ENCODE measurements around the gene CEP70. TPM values are rescaled to one million over a fixed set of nuclear protein-coding genes. Genes with fewer than 3 reads are reported as not detected.

Gene CEP70
- total RNA-seq, 2 experiments from 2014 or later, result 15.9 to 19.5 TPM

DNA sequence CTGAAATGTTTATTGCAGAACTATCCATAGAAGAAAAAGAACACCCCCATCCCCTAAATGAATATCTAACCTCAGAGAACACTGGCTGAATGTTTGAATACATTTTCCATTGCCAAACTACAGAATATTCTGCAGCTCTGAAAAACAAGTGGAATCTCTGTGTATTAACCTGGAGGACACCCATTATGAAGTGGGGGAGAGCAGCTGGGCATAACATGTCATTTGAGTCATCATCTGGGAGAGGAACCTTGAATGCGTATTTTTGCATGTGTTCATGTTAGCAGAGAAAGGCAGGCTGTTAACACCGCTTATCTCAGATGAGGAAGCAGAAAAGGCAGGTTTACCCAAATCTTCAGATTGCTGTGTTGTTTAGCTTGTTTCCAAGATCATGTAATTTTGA, 128.1 kb downstream of the CEP70 start:
- ATAC-seq, result no peak
- DNase-seq, result no peak
- Mint-ChIP-seq H3K27ac (no peak overlapping the region), H3K4me3 (no peak overlapping the region), H3K36me3 (ENCODE audit: low read depth) (no peaks in the 10 kb centered on the region), H3K9me3 (ENCODE audit: insufficient read depth) (no peaks in the 10 kb centered on the region), H3K4me1 (ENCODE audit: low read depth) (no peaks in the 10 kb centered on the region), H3K27me3 (ENCODE audit: low read depth) (peaks cover 7% of the 10 kb centered on the region)
- POLR2A ChIA-PET, result no interaction called here
- CTCF ChIA-PET, result interaction anchor here (1.0 kb wide), 1 partner anchor 457 kb away, joined by 3 read pairs; no protein-coding TSS in a partner anchor

- Mint-ChIP-seq H3K27me3 (ENCODE audit: low read depth) (peaks cover 7% of the 10 kb centered on the region), H3K36me3 (ENCODE audit: low read depth) (no peaks in the 10 kb centered on the region), H3K4me3 (no peak overlapping the region), H3K4me1 (ENCODE audit: low read depth) (no peaks in the 10 kb centered on the region), H3K9me3 (ENCODE audit: insufficient read depth) (no peaks in the 10 kb centered on the region), H3K27ac (no peak overlapping the region)
- ChIA-PET POLR2A (no interaction called here), CTCF (no interaction called here)
- ATAC-seq (no peak), DNase-seq (no peak)
Measured at GRCh38 chr3:138465451-138465850, 128.6 kb downstream of the CEP70 start.

DNA sequence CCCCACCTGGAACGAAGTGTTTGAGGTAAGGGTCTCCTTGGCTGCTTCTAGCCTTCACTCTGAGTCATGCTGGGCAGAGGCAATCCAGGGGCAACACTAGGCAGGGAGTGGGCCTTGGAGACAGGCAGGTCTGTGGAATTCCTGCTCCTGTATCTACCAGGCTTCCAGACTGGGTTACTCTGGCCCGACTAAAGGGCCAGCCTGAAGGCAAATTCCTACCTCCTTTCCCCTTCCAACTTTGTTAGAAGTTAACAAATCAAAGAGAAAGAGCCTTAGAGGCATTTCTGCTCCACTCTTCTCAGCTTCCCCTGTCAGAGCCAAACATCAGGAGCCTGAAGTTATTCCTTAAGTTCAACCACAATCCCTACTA, 129.6 kb downstream of the CEP70 start:
- H3K36me3 Mint-ChIP-seq (ENCODE audit: low read depth), result no peaks in the 10 kb centered on the region
- ATAC-seq, result no peak
- no peak for DNase-seq
- peaks cover 7% of the 10 kb centered on the region for H3K27me3 Mint-ChIP-seq (ENCODE audit: low read depth)
- ChIA-PET CTCF (interaction anchor here (1.1 to 1.2 kb wide), 2 partner anchors 130 to 451 kb away, joined by 3 read pairs; partner anchors contain the start of gene CEP70), POLR2A (no interaction called here)
- H3K9me3 Mint-ChIP-seq (ENCODE audit: insufficient read depth), result no peaks in the 10 kb centered on the region
- H3K4me1 Mint-ChIP-seq (ENCODE audit: low read depth), result no peaks in the 10 kb centered on the region
- H3K4me3 Mint-ChIP-seq, result no peak overlapping the region
- H3K27ac Mint-ChIP-seq, result no peak overlapping the region

GRCh38 chr3:138463724-138464490, 130.2 kb downstream of the CEP70 start:
- no peak overlapping the region for H3K27ac Mint-ChIP-seq
- CTCF ChIA-PET, result interaction anchor here (1.1 to 1.2 kb wide), 2 partner anchors 130 to 452 kb away, joined by 3 read pairs; partner anchors contain the start of gene CEP70
- H3K36me3 Mint-ChIP-seq (ENCODE audit: low read depth), result no peaks in the 10 kb centered on the region
- POLR2A ChIA-PET, result no interaction called here
- no peaks in the 10 kb centered on the region for H3K9me3 Mint-ChIP-seq (ENCODE audit: insufficient read depth)
- ATAC-seq (no peak), DNase-seq (no peak)
- H3K4me3 Mint-ChIP-seq, result no peak overlapping the region
- H3K27me3 Mint-ChIP-seq (ENCODE audit: low read depth), result peaks cover 7% of the 10 kb centered on the region
- H3K4me1 Mint-ChIP-seq (ENCODE audit: low read depth), result no peaks in the 10 kb centered on the region

DNA sequence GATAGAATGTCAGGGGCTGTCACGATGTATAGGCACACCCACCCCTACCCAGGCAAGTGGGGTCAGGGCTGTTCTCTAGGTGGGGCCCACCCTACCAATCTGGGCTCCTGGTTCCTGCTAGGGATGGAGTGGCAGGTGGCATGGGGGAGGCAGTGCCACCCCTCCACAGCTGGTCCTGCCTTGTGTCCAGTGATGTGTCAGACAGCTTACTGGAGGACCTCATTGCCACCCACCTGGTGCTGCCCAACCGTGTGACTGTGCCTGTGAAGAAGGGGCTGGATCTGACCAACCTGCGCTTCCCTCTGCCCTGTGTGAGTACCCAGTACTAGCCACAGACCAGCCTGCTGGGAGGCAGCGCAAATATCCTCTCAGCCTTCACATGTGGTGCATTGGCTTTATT, 132.2 kb downstream of the CEP70 start:
- no peaks in the 10 kb centered on the region for H3K4me1 Mint-ChIP-seq (ENCODE audit: low read depth)
- H3K9me3 Mint-ChIP-seq (ENCODE audit: insufficient read depth), result no peaks in the 10 kb centered on the region
- CTCF ChIA-PET, result interaction anchor here (0.6 kb wide), 1 partner anchor 15 kb away, joined by 3 read pairs; no protein-coding TSS in a partner anchor
- POLR2A ChIA-PET, result no interaction called here
- no peaks in the 10 kb centered on the region for H3K36me3 Mint-ChIP-seq (ENCODE audit: low read depth)
- no peak overlapping the region for H3K4me3 Mint-ChIP-seq
- H3K27me3 Mint-ChIP-seq (ENCODE audit: low read depth), result peaks cover 2% of the 10 kb centered on the region
- H3K27ac Mint-ChIP-seq, result no peak overlapping the region
- ATAC-seq (no peak), DNase-seq (no peak)

GRCh38 chr3:138461246-138461645, 132.8 kb downstream of the CEP70 start:
- Mint-ChIP-seq H3K27me3 (ENCODE audit: low read depth) (no peaks in the 10 kb centered on the region), H3K9me3 (ENCODE audit: insufficient read depth) (no peaks in the 10 kb centered on the region), H3K4me3 (no peak overlapping the region), H3K4me1 (ENCODE audit: low read depth) (peaks cover 2% of the 10 kb centered on the region), H3K27ac (no peak overlapping the region), H3K36me3 (ENCODE audit: low read depth) (no peaks in the 10 kb centered on the region)
- CTCF ChIA-PET, result interaction anchor here (0.6 kb wide), 1 partner anchor 16 kb away, joined by 3 read pairs; no protein-coding TSS in a partner anchor
- no peak for DNase-seq
- ATAC-seq, result no peak
- POLR2A ChIA-PET, result no interaction called here

GRCh38 chr3:138460536-138461205, 133.4 kb downstream of the CEP70 start:
- Mint-ChIP-seq H3K27ac (no peak overlapping the region), H3K9me3 (ENCODE audit: insufficient read depth) (no peaks in the 10 kb centered on the region), H3K27me3 (ENCODE audit: low read depth) (no peaks in the 10 kb centered on the region), H3K4me1 (ENCODE audit: low read depth) (peaks cover 5% of the 10 kb centered on the region), H3K4me3 (no peak overlapping the region), H3K36me3 (ENCODE audit: low read depth) (no peaks in the 10 kb centered on the region)
- POLR2A ChIA-PET, result no interaction called here
- no peak for DNase-seq
- CTCF ChIA-PET, result no interaction called here
- ATAC-seq, result no peak

DNA sequence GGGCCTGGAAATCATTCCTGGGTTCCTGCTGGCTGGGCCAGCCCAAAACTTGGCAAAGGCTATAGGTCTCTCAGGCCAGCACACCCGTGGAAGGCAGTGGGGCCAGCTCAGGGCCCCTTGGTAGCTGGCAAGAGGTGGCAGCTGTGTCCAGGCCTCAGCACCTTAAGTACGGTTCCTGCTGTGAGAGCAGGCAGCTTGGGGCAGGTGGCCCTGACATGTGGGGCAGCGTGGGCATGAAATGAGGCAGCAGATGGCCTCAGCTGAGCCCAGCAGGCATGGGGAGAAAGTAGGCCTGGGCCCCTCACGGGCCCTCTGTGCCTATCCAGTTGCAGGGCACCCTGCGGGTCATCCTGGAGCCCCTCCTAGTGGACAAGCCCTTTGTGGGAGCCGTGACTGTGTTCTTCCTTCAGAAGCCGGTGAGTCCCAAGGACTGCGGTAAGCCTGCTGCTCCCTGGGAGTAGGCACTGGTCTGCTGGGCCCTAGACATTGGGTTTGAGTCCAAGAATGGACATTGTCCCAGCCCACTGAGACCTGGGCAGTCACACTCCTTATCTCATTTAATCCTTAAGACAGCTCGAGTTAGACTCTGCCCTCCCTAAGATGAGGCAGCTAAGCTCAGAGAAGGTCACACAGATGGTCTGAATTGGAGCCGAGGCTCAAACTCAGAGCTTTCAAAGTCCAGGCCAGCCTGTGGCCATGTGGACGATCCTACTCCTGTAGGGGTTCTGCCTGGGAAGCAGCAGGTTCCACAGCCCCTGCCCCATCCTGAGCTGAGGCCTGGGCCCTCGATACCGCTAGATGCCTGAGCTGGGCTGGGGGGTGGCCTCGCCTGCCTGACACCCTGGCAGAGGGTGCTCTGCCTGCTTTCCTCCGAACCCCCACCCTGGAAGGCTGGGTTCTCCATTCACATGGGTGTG, 134.2 kb downstream of the CEP70 start:
- Mint-ChIP-seq H3K27ac (no peak overlapping the region), H3K27me3 (ENCODE audit: low read depth) (no peaks in the 10 kb centered on the region), H3K4me1 (ENCODE audit: low read depth) (peaks cover 5% of the 10 kb centered on the region), H3K36me3 (ENCODE audit: low read depth) (no peaks in the 10 kb centered on the region), H3K4me3 (no peak overlapping the region), H3K9me3 (ENCODE audit: insufficient read depth) (no peaks in the 10 kb centered on the region)
- ChIA-PET POLR2A (no interaction called here), CTCF (interaction anchor here (0.9 to 1.0 kb wide), 2 partner anchors 135 to 463 kb away, joined by 3 to 4 read pairs; partner anchors contain the start of gene CEP70)
- ATAC-seq, result no peak
- no peak for DNase-seq

DNA sequence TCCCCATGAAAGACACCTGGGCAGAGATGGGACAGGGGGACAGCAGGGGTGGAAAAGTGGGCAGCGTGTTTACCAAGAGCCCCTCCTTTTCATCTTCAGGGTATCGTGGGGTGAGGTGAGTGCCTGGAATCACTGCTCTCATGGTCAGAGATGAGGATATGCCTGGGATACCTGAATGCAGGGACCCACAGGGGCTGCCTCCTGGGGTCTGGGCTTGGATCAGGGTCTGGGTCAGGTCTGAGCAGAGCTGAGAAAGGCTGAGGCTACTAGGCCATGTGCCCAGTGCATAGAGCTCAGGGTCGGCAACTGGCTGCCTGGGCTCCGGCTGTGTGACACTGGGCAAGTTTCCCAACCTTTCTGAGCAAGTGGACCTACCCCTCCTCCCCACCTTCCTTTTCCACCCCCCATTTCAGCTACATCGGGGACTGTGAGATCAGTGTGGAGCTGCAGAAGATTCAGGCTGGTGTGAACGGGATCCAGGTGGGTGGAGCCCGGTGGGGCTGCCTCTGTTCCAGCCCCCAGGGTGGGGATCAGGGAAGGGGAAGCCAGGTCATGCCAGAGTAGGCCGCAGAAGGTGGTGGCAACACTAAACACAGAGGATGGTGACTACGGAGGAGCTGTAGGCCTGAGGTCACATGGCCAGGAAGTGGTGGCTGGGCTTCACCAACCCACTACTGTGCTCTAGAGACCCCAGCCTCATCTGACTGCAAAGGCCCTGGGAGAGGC, 135.1 kb downstream of the CEP70 start:
- no peak for DNase-seq
- CTCF ChIA-PET, result interaction anchor here (0.9 to 1.0 kb wide), 2 partner anchors 136 to 464 kb away, joined by 3 to 4 read pairs; partner anchors contain the start of gene CEP70
- H3K27me3 Mint-ChIP-seq (ENCODE audit: low read depth), result no peaks in the 10 kb centered on the region
- no peaks in the 10 kb centered on the region for H3K36me3 Mint-ChIP-seq (ENCODE audit: low read depth)
- no peak for ATAC-seq
- no peak overlapping the region for H3K27ac Mint-ChIP-seq
- H3K4me1 Mint-ChIP-seq (ENCODE audit: low read depth), result peaks cover 5% of the 10 kb centered on the region
- POLR2A ChIA-PET, result no interaction called here
- H3K9me3 Mint-ChIP-seq (ENCODE audit: insufficient read depth), result no peaks in the 10 kb centered on the region
- H3K4me3 Mint-ChIP-seq, result no peak overlapping the region

DNA sequence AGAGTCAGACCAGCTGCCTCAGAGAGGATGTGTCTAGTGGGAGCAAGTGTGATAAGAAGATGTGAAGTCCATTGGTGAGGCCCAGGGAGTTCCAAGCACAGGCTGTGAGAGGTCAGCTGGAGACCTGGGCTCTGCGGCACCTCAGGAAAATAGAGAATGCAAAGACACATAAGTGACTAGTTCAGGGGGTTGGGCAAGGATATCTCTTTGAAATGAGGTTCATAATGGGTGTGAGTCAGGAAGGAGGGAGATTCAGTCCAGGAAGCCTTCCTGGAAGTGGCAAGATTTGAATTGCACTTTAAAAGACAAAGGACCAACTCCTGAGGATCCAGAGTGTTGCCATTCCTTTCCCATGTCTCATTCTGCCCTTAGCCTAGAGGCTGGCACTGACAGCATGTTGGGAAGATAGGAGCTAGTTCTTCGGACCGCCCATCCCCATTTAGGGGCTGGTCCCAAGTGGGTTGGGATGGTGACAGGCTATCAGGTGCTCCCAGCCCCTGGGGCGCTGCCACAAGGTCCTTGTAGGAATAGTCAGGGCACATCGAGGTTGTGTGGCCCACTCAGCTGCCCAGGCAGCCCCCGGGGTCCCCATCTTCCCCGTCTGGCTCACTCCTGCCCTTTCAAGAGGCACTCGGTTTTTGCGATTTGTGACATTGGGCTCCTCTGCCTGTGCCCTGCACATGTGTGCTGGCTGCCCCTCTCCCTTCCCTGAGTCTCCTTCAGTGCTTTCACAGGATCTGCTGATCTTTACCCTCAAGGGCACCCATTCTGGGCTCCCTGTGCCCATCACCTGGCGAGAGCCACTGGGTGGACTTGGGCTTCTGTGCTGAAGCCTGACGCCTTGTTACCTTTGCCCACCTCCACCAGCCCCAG, 136.0 kb downstream of the CEP70 start:
- ATAC-seq, result no peak
- no peak for DNase-seq
- ChIA-PET POLR2A (interaction anchor here (0.6 kb wide), 1 partner anchor 151 kb away, joined by 3 read pairs; no protein-coding TSS in a partner anchor), CTCF (interaction anchor here (1.0 kb wide), 1 partner anchor 465 kb away, joined by 3 read pairs; no protein-coding TSS in a partner anchor)
- H3K36me3 Mint-ChIP-seq (ENCODE audit: low read depth), result no peaks in the 10 kb centered on the region
- no peaks in the 10 kb centered on the region for H3K9me3 Mint-ChIP-seq (ENCODE audit: insufficient read depth)
- no peak overlapping the region for H3K4me3 Mint-ChIP-seq
- no peak overlapping the region for H3K27ac Mint-ChIP-seq
- H3K4me1 Mint-ChIP-seq (ENCODE audit: low read depth), result peaks cover 5% of the 10 kb centered on the region
- H3K27me3 Mint-ChIP-seq (ENCODE audit: low read depth), result no peaks in the 10 kb centered on the region
